PC-9 (cell line): ENCODE results near the gene FEN1. TPM values are rescaled to one million over a fixed set of nuclear protein-coding genes. Genes with fewer than 3 reads are reported as not detected.
A peak's percentile ranks its signal among the peaks of the same experiment; 100 is the strongest.

Source experiments
- BruUV-seq: library from RNA; stranded (reverse); fragments of 400-500 nt; replicated peaks from 2 replicates; lab custom pipeline; 2021; lab: Mats Ljungman, UMichigan
- CTCF ChIA-PET: fragments of 300-600 bp; sonication (Branson Sonifier 250); formaldehyde crosslinking; loops from one replicate; lab custom pipeline; 2022; ENCODE audit warnings: antibody characterized with exemption; lab: Charles Lee
- POLR2A ChIA-PET: fragments of 300-600 bp; sonication (Branson Sonifier 250); formaldehyde crosslinking; loops from one replicate; lab custom pipeline; 2022; ENCODE audit warnings: antibody characterized with exemption; ENCODE audit not compliant: unreplicated experiment; lab: Charles Lee
- DNase-seq, 2 experiments: peaks; one replicate each; pipeline versions ENCODE4 v3.0.0 to v3.0.0-alpha.2; 2015 to 2022; ENCODE audit warnings: mixed read lengths in 1 of 2
- H2AFZ ChIP-seq: fragments of 200-600 bp; sonication (generic); 2 replicates; pipeline ENCODE4 v1.8.1; 2017; ENCODE audit warnings: antibody characterized with exemption
- H3F3A ChIP-seq: fragments of 200-600 bp; sonication (generic); 2 replicates; pipeline ENCODE4 v1.8.1; 2017; ENCODE audit warnings: antibody characterized with exemption, mild to moderate bottlenecking, low read depth; ENCODE audit not compliant: insufficient read depth
- H3K27ac ChIP-seq: fragments of 200-600 bp; sonication (generic); 2 replicates; pipeline ENCODE4 v1.6.1; 2016; ENCODE audit warnings: mixed run types
- H3K27me3 ChIP-seq: fragments of 200-600 bp; sonication (generic); 2 replicates; pipeline ENCODE4 v1.6.1; 2016; ENCODE audit warnings: low read depth, mixed run types; ENCODE audit not compliant: insufficient read depth
- H3K36me3 ChIP-seq: fragments of 200-600 bp; sonication (generic); 2 replicates; pipeline ENCODE4 v1.6.1; 2016; ENCODE audit warnings: low read depth, mixed run types
- H3K4me1 ChIP-seq: fragments of 200-600 bp; sonication (generic); replicated peaks from 2 replicates; pipeline ENCODE4 v1.6.1; 2016; ENCODE audit warnings: mixed run types; ENCODE audit not compliant: insufficient read depth
- H3K4me2 ChIP-seq: fragments of 200-600 bp; sonication (generic); 2 replicates; pipeline ENCODE4 v1.6.1; 2017; ENCODE audit warnings: mixed run types
- H3K4me3 ChIP-seq: fragments of 200-600 bp; sonication (generic); 2 replicates; pipeline ENCODE4 v1.6.1; 2016; ENCODE audit warnings: mixed run types
- H3K79me2 ChIP-seq: fragments of 200-600 bp; sonication (generic); 2 replicates; pipeline ENCODE4 v1.6.1; 2017; ENCODE audit warnings: low read depth, mixed run types
- H3K9me2 ChIP-seq: fragments of 200-600 bp; sonication (generic); 2 replicates; pipeline ENCODE4 v1.8.1; 2017; ENCODE audit warnings: mild to moderate bottlenecking; ENCODE audit not compliant: insufficient read depth
- H3K9me3 ChIP-seq: fragments of 200-600 bp; sonication (generic); 2 replicates; pipeline ENCODE4 v1.8.1; 2016; ENCODE audit warnings: low read depth; ENCODE audit not compliant: insufficient read depth
- H4K20me1 ChIP-seq: fragments of 200-600 bp; sonication (generic); 2 replicates; pipeline ENCODE4 v1.8.1; 2017; ENCODE audit not compliant: insufficient read depth
- EZH2 ChIP-seq: fragments of 200-600 bp; sonication (generic); IDR thresholded peaks from 2 replicates; pipeline ENCODE4 v1.8.0; 2017; ENCODE audit warnings: antibody characterized with exemption, low read depth
- intact Hi-C: fragments of 100-400 bp; cut with micrococcal nuclease; formaldehyde crosslinking; loops from one replicate; pipeline ENCODE4 v1.10.0; 2022; ENCODE audit not compliant: unreplicated experiment
- total RNA-seq: library from RNA; stranded (reverse); gene quantifications from 2 replicates; pipeline ENCODE4 v1.2.3, GENCODE V29; 2021
- TF ChIP-seq, protein P1 (sequence below): fragments of 200-600 bp; sonication (generic); conservative IDR thresholded peaks from 2 replicates; pipeline ENCODE4 v1.6.1; 2017; ENCODE audit warnings: mixed run types, antibody characterized with exemption, mild to moderate bottlenecking, moderate library complexity

The FEN1 gene
- total RNA-seq, 1 experiment from 2014 or later: 60.9 TPM

DNA sequence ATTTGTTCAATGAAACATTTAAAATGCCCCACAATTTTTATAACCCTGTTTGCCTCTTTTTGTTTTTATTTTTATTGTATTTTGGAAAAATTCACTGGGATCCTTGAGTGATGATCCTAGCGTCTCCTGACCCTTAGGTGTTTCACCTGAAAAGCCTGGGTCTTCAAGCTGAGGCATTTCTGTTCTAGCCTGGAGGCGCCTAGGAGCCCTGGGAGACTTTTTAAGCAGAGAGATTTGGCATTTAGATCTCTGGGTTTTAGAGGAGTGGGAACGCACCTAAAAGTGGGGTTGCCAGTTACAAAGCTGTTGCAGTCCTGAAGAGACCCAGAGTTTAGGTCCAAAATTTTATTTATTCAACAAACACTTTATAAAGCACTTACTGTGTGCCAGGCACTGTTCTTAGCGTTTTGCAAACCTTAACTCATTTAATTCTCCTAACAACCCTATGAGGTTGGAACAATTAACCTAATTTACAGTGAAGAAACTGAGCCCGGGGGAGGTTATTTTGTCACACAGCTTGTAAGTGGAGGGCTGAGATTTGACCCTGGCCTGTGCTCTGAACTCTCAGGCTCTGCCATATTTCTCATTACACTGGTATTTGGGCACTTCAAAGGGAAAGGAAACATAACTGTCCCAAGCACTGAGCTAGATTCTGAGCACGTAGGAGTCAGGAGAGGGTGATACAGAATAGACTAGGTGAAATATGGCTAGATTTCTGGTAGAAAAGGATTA, 24.9 kb downstream of the FEN1 start:
- Histone ChIP-seq H3K4me2 (peak overlapping the region; percentile 75), H3F3A (peaks cover 62% of the 10 kb centered on the region), H3K36me3 (peaks cover 4% of the 10 kb centered on the region), H2AFZ (peak overlapping the region; percentile 89), H3K4me1 (peaks cover 42% of the 10 kb centered on the region), H3K27me3 (no peaks in the 10 kb centered on the region), H4K20me1 (no peaks in the 10 kb centered on the region), H3K27ac (peak overlapping the region; percentile 80), H3K9me2 (no peaks in the 10 kb centered on the region), H3K9me3 (no peaks in the 10 kb centered on the region), H3K4me3 (peak overlapping the region; percentile 95), H3K79me2 (peaks cover 32% of the 10 kb centered on the region)
- POLR2A ChIA-PET: interaction anchor here (0.6 kb wide), 3 partner anchors 218 to 936 kb away, joined by 3 to 17 read pairs (median 6); partner anchors contain the start of gene ZBTB3
- intact Hi-C loops: loop anchor here (1.0 kb wide), 1 partner anchor 11 kb away; the partner anchor contains the start of gene FADS2
- CTCF ChIA-PET: no interaction called here
- BruUV-seq: TSS peak; percentile 11
- TF ChIP-seq EZH2: no peak
- TF ChIP-seq, protein P1, sequence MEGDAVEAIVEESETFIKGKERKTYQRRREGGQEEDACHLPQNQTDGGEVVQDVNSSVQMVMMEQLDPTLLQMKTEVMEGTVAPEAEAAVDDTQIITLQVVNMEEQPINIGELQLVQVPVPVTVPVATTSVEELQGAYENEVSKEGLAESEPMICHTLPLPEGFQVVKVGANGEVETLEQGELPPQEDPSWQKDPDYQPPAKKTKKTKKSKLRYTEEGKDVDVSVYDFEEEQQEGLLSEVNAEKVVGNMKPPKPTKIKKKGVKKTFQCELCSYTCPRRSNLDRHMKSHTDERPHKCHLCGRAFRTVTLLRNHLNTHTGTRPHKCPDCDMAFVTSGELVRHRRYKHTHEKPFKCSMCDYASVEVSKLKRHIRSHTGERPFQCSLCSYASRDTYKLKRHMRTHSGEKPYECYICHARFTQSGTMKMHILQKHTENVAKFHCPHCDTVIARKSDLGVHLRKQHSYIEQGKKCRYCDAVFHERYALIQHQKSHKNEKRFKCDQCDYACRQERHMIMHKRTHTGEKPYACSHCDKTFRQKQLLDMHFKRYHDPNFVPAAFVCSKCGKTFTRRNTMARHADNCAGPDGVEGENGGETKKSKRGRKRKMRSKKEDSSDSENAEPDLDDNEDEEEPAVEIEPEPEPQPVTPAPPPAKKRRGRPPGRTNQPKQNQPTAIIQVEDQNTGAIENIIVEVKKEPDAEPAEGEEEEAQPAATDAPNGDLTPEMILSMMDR: no peak
- DNase-seq: no peak

GRCh38 chr11:61820174-61820573, 27.5 kb downstream of the FEN1 start:
- Histone ChIP-seq H3K27me3 (no peaks in the 10 kb centered on the region), H3K4me1 (peaks cover 33% of the 10 kb centered on the region), H3K9me2 (no peaks in the 10 kb centered on the region), H3K36me3 (no peaks in the 10 kb centered on the region), H2AFZ (no peak overlapping the region), H4K20me1 (no peaks in the 10 kb centered on the region), H3K4me3 (no peak overlapping the region), H3F3A (peaks cover 45% of the 10 kb centered on the region), H3K79me2 (peaks cover 26% of the 10 kb centered on the region), H3K4me2 (peak overlapping the region; percentile 57), H3K9me3 (no peaks in the 10 kb centered on the region), H3K27ac (peak overlapping the region; percentile 88)
- ChIA-PET CTCF (interaction anchor here (0.7 kb wide), 1 partner anchor 28 kb away, joined by 3 read pairs; no protein-coding TSS in a partner anchor), POLR2A (interaction anchor here (0.6 to 0.7 kb wide), 2 partner anchors 13 to 121 kb away, joined by 5 to 12 read pairs; no protein-coding TSS in a partner anchor)
- intact Hi-C loops: no loop called here
- TF ChIP-seq EZH2: no peak
- TF ChIP-seq, protein P1: no peak
- DNase-seq: peak in 1 of 2 experiments; percentile 49
- BruUV-seq: no TSS peak

DNA sequence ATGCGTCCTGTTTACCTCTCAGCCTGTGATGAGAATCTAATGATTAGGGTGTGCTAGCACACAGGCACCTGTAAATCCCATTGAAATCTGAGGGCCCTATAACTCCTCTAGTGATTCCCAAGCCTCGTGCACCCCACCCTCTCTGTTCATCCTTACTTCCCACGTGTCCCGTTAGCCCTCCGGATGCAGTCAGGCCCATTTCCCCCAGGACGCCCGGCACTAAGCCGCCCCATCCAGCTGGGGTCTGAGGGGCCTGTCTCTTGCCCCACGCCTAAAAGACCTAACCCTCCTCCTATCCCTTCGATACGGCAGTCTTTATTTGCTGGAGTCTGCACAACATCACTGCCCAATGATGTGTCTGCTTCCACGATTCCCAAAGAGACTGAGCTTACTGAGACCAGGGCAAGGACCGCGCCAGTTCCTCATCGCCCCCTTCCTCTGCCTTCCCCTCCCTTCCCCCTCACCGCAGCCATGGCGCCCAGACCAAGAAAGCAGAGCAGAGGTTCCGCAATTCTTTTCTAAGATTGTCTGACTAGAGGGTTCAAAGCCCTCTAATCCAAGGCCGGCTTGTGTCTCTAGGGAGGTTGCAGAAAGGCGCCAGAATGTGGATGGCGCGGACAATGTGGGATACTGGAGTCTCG, 34.3 kb downstream of the FEN1 start:
- Histone ChIP-seq H3K27ac (no peak overlapping the region), H3K79me2 (0 out of 2 replicates have a peak, but pooled peaks cover 5% of the 10 kb centered on the region), H3K4me2 (no peak overlapping the region), H3K27me3 (no peaks in the 10 kb centered on the region), H2AFZ (no peak overlapping the region), H3F3A (no peaks in the 10 kb centered on the region), H3K9me3 (no peaks in the 10 kb centered on the region), H3K36me3 (no peaks in the 10 kb centered on the region), H3K9me2 (no peaks in the 10 kb centered on the region), H3K4me3 (no peak overlapping the region), H3K4me1 (no peaks in the 10 kb centered on the region), H4K20me1 (no peaks in the 10 kb centered on the region)
- CTCF ChIA-PET: no interaction called here
- TF ChIP-seq, protein P1: no peak
- no peak for TF ChIP-seq EZH2
- BruUV-seq: TSS peak; percentile 84
- intact Hi-C loops: no loop called here
- no peak for DNase-seq
- POLR2A ChIA-PET: no interaction called here
